ENCODE data around the gene RHBDL3. TPM values are rescaled to one million over a fixed set of nuclear protein-coding genes. Genes with fewer than 3 reads are reported as not detected.

Gene RHBDL3
- total RNA-seq (2022): not detected in 2 replicates
- Bru-seq, nascent RNA: percentile 4 among the genes with signal in this experiment
- BruChase-seq, experiment 1, labeled RNA remaining after a 6-hour chase: percentile 13 among the genes with signal in this experiment
- BruChase-seq, experiment 2, labeled RNA remaining after a 2-hour chase: percentile 7 among the genes with signal in this experiment
- long read RNA-seq: 0 reads

- POLR2A ChIA-PET: no interaction called here
These were observed at the start of gene RHBDL3 for GRCh38 chr17:32265192-32265923. RHBDL3 (plus strand) TSS chr17:32265832; CDS start chr17:32266190, 358 bp downstream.

GRCh38 chr17:32222621-32223020 lies 43.0 kb upstream of the RHBDL3 start:
- ChIA-PET CTCF (interaction anchor here (0.7 to 1.7 kb wide), 5 partner anchors 19 to 97 kb away, joined by 3 to 5 read pairs (median 3); no protein-coding TSS in a partner anchor), POLR2A (interaction anchor here (0.6 kb wide), 1 partner anchor 11 kb away, joined by 3 read pairs; no protein-coding TSS in a partner anchor)
- Mint-ChIP-seq H3K27me3 (ENCODE audit: insufficient read depth, unreplicated experiment) (no peaks in the 10 kb centered on the region), H3K9me3 (ENCODE audit: unreplicated experiment) (no peaks in the 10 kb centered on the region), H3K27ac (ENCODE audit: low read depth, unreplicated experiment) (no peak overlapping the region), H3K4me3 (ENCODE audit: unreplicated experiment) (no peak overlapping the region), H3K36me3 (ENCODE audit: insufficient read depth, unreplicated experiment) (peaks cover 33% of the 10 kb centered on the region), H3K4me1 (ENCODE audit: insufficient read depth, unreplicated experiment) (no peaks in the 10 kb centered on the region)
- BruUV-seq (replicated peaks): no TSS peak
- DNase-seq (ENCODE audit: unreplicated experiment): peak; percentile 15
- TF ChIP-seq CTCF (IDR thresholded peaks at IDR 0.05; ENCODE audit: unreplicated experiment): peak; percentile 16
- intact Hi-C loops (cut with micrococcal nuclease): no loop called here

More at GRCh38 chr17:32265192-32265923, at the start of gene RHBDL3:
- no TSS peak for BruUV-seq (replicated peaks)
- Mint-ChIP-seq H3K36me3 (ENCODE audit: insufficient read depth, unreplicated experiment) (no peaks in the 10 kb centered on the region), H3K9me3 (ENCODE audit: unreplicated experiment) (no peaks in the 10 kb centered on the region), H3K4me3 (ENCODE audit: unreplicated experiment) (peak within 1 kb of the TSS; percentile 56), H3K4me1 (ENCODE audit: insufficient read depth, unreplicated experiment) (peaks cover 23% of the 10 kb centered on the region), H3K27me3 (ENCODE audit: insufficient read depth, unreplicated experiment) (peaks cover 87% of the 10 kb centered on the region), H3K27ac (ENCODE audit: low read depth, unreplicated experiment) (no peak within 1 kb of the TSS)
- CTCF ChIA-PET: interaction anchor here (0.6 kb wide), 1 partner anchor 1172 kb away, joined by 3 read pairs; no protein-coding TSS in a partner anchor
- no peak for DNase-seq (ENCODE audit: unreplicated experiment)
- TF ChIP-seq CTCF (IDR thresholded peaks at IDR 0.05; ENCODE audit: unreplicated experiment): no peak
- intact Hi-C loops (cut with micrococcal nuclease): no loop called here

- CTCF ChIA-PET: interaction anchor here (1.5 kb wide), 1 partner anchor 29 kb away, joined by 3 read pairs; no protein-coding TSS in a partner anchor
- BruUV-seq (replicated peaks): no TSS peak
- Mint-ChIP-seq H3K4me1 (ENCODE audit: insufficient read depth, unreplicated experiment) (no peaks in the 10 kb centered on the region), H3K27me3 (ENCODE audit: insufficient read depth, unreplicated experiment) (no peaks in the 10 kb centered on the region), H3K36me3 (ENCODE audit: insufficient read depth, unreplicated experiment) (peaks cover 33% of the 10 kb centered on the region), H3K4me3 (ENCODE audit: unreplicated experiment) (no peak overlapping the region), H3K9me3 (ENCODE audit: unreplicated experiment) (no peaks in the 10 kb centered on the region), H3K27ac (ENCODE audit: low read depth, unreplicated experiment) (no peak overlapping the region)
- intact Hi-C loops (cut with micrococcal nuclease): no loop called here
- no peak for DNase-seq (ENCODE audit: unreplicated experiment)
- no peak for TF ChIP-seq CTCF (IDR thresholded peaks at IDR 0.05; ENCODE audit: unreplicated experiment)
- POLR2A ChIA-PET: interaction anchor here (0.9 kb wide), 1 partner anchor 215 kb away, joined by 3 read pairs; no protein-coding TSS in a partner anchor
These were observed 41.9 kb upstream of the RHBDL3 start for GRCh38 chr17:32223703-32224102.

GRCh38 chr17:32226886-32227285 lies 38.7 kb upstream of the RHBDL3 start:
- intact Hi-C loops (cut with micrococcal nuclease): no loop called here
- Mint-ChIP-seq H3K4me1 (ENCODE audit: insufficient read depth, unreplicated experiment) (no peaks in the 10 kb centered on the region), H3K4me3 (ENCODE audit: unreplicated experiment) (no peak overlapping the region), H3K27me3 (ENCODE audit: insufficient read depth, unreplicated experiment) (no peaks in the 10 kb centered on the region), H3K9me3 (ENCODE audit: unreplicated experiment) (no peaks in the 10 kb centered on the region), H3K36me3 (ENCODE audit: insufficient read depth, unreplicated experiment) (peaks cover 17% of the 10 kb centered on the region), H3K27ac (ENCODE audit: low read depth, unreplicated experiment) (no peak overlapping the region)
- no peak for TF ChIP-seq CTCF (IDR thresholded peaks at IDR 0.05; ENCODE audit: unreplicated experiment)
- no peak for DNase-seq (ENCODE audit: unreplicated experiment)
- POLR2A ChIA-PET: no interaction called here
- BruUV-seq (replicated peaks): no TSS peak
- CTCF ChIA-PET: interaction anchor here (0.6 to 0.7 kb wide), 3 partner anchors 27 to 116 kb away, joined by 3 to 4 read pairs (median 3); no protein-coding TSS in a partner anchor
